RWPE2 (cell line): ENCODE results near the gene BCAR1.
A peak's percentile ranks its signal among the peaks of the same experiment; 100 is the strongest.

ENCODE experiments used
- ATAC-seq: fragments of 200-7000 bp; cut with Tn5 transposase; 3 replicates; pipeline ENCODE4 v1.9.1; 2021; ENCODE audit warnings: low read depth
- DNase-seq: peaks from one replicate; pipeline ENCODE4 v3.0.0-alpha.2; 2020; ENCODE audit warnings: low spot score
- H3K27ac ChIP-seq: fragments of 450-650 bp; 2 replicates; pipeline ENCODE4 v1.5.1; 2017; ENCODE audit warnings: mild to moderate bottlenecking; ENCODE audit not compliant: poor library complexity, severe bottlenecking
- H3K27me3 ChIP-seq: fragments of 250-450 bp; sonication (Bioruptor Pico); 2 replicates; pipeline ENCODE4 v1.5.1; 2021; ENCODE audit warnings: mild to moderate bottlenecking, moderate library complexity; ENCODE audit not compliant: insufficient read depth, poor library complexity, severe bottlenecking
- H3K36me3 ChIP-seq: fragments of 250-450 bp; sonication (Bioruptor Pico); 2 replicates; pipeline ENCODE4 v1.5.1; 2020; ENCODE audit warnings: low read depth, mild to moderate bottlenecking, moderate library complexity
- H3K4me1 ChIP-seq: fragments of 250-450 bp; sonication (Bioruptor Pico); 2 replicates; pipeline ENCODE4 v1.5.1; 2021; ENCODE audit warnings: mild to moderate bottlenecking, moderate library complexity; ENCODE audit not compliant: insufficient read depth, poor library complexity, severe bottlenecking
- H3K4me3 ChIP-seq: fragments of 250-450 bp; sonication (Bioruptor Pico); 2 replicates; pipeline ENCODE4 v1.5.1; 2021; ENCODE audit warnings: mild to moderate bottlenecking, moderate library complexity; ENCODE audit not compliant: severe bottlenecking
- H3K9me3 ChIP-seq: fragments of 250-450 bp; sonication (Bioruptor Pico); 2 replicates; pipeline ENCODE4 v1.5.1; 2021; ENCODE audit warnings: mild to moderate bottlenecking, moderate library complexity; ENCODE audit not compliant: severe bottlenecking
- TF ChIP-seq, protein P1 (sequence below): fragments of 450-650 bp; IDR thresholded peaks from one replicate; pipeline ENCODE4 v1.5.1; 2017; ENCODE audit warnings: mild to moderate bottlenecking, moderate library complexity; ENCODE audit not compliant: poor library complexity, severe bottlenecking

The BCAR1 gene

GRCh38 chr16:75230471-75231110 is 20.8 kb downstream of the BCAR1 start:
- Histone ChIP-seq H3K4me1 (peaks cover 8% of the 10 kb centered on the region), H3K36me3 (peaks cover 70% of the 10 kb centered on the region), H3K27me3 (no peaks in the 10 kb centered on the region), H3K9me3 (no peaks in the 10 kb centered on the region), H3K27ac (no peak overlapping the region), H3K4me3 (no peak overlapping the region)
- no peak for DNase-seq
- TF ChIP-seq, protein P1, sequence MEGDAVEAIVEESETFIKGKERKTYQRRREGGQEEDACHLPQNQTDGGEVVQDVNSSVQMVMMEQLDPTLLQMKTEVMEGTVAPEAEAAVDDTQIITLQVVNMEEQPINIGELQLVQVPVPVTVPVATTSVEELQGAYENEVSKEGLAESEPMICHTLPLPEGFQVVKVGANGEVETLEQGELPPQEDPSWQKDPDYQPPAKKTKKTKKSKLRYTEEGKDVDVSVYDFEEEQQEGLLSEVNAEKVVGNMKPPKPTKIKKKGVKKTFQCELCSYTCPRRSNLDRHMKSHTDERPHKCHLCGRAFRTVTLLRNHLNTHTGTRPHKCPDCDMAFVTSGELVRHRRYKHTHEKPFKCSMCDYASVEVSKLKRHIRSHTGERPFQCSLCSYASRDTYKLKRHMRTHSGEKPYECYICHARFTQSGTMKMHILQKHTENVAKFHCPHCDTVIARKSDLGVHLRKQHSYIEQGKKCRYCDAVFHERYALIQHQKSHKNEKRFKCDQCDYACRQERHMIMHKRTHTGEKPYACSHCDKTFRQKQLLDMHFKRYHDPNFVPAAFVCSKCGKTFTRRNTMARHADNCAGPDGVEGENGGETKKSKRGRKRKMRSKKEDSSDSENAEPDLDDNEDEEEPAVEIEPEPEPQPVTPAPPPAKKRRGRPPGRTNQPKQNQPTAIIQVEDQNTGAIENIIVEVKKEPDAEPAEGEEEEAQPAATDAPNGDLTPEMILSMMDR = no peak
- ATAC-seq = no peak

DNA sequence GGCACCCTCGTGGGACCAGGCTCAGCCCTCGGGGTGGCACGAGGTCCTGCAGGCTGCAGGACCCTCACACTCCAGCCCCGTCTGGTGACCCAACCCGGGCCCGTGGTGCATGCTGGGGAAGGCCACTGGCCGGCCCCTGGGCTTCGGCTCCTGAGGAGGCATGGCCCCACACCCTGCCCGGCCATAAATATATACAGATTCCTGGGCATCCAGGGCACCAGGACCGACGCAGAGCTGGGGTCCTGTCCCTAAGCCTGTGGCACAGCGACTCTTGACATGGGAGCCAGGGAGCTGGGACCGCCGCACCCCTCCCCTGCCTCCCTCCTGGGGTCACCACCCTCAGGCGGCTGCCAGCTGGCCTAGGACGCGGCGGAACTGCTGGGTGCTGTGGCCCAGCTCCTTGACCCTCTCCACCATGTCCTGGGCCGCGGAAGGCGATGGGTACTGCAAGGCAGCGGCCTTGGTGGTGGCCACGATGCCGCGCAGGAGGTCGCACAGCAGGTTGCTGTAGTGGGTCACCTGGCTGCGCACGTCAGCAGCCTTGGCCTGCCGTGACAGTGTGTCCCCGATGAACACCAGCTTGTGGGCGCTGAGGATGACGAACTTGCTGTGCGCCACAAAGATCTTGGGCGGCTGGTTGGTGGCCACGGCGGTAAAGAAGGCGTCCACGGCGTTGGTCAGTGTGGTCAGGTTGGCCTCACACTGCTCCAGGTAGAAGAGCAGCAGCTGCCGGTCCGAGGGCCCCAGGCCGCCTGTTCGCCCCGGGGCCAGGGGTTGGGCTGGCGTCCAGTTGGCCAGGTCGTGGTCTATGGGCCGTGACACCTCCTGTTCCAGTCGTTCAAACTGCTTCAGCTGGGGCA is 22.0 kb downstream of the BCAR1 start:
- DNase-seq (no peak), ATAC-seq (no peak)
- Histone ChIP-seq H3K4me1 (peaks cover 5% of the 10 kb centered on the region), H3K9me3 (no peaks in the 10 kb centered on the region), H3K4me3 (no peak overlapping the region), H3K27me3 (no peaks in the 10 kb centered on the region), H3K27ac (no peak overlapping the region), H3K36me3 (peaks cover 60% of the 10 kb centered on the region)
- TF ChIP-seq, protein P1 = no peak

DNA sequence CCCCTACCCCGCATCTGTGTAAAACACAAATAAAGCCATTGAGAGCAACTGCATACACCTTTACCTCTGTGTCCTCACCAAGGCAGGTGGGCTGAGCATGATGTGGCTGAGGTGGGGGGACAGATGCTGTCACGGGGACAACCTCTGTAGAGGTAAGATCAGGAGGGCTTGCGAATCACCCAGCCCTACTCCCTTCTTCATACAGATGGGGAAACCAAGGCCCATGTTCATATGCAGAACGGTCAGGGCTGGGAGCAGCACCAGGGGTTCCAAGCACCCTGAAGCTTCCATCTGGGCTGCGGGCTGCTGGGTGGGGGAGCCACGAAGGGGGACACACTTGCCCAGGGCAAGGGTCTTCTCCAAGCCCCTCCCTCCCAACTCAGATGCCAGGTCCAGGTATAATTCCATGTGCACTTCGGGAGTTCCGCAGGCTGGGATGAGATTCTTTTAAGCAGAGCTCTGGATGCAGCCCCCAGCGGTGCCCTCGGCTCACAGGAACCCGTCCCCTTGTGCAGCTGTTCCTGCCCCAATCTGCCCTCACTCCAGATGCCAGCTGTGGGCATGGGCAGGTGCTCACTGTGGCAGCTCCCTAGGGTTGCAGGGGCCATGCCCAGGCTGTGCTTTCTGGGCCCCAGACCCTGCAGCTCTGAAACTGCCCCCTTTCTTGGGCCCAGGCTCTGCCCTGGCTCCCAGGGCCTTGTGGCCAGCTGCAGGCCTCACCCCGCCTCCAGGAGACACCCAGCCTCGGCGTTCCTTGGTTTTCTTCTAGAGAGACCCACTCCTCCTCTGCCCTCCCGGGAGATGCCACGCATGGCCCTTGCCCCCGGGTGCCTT is 23.1 kb downstream of the BCAR1 start:
- no peak overlapping the region for H3K27ac ChIP-seq
- no peaks in the 10 kb centered on the region for H3K4me1 ChIP-seq
- H3K36me3 ChIP-seq = peaks cover 50% of the 10 kb centered on the region
- TF ChIP-seq, protein P1 = no peak
- DNase-seq (no peak), ATAC-seq (no peak)
- H3K9me3 ChIP-seq = no peaks in the 10 kb centered on the region
- no peaks in the 10 kb centered on the region for H3K27me3 ChIP-seq
- H3K4me3 ChIP-seq = no peak overlapping the region

GRCh38 chr16:75227361-75228142 is 23.9 kb downstream of the BCAR1 start:
- Histone ChIP-seq H3K27me3 (no peaks in the 10 kb centered on the region), H3K4me3 (no peak overlapping the region), H3K4me1 (no peaks in the 10 kb centered on the region), H3K9me3 (no peaks in the 10 kb centered on the region), H3K36me3 (peaks cover 42% of the 10 kb centered on the region), H3K27ac (no peak overlapping the region)
- ATAC-seq (peak; percentile 9; the same call in 2 of the 3 replicates), DNase-seq (no peak)
- TF ChIP-seq, protein P1 = no peak
